SH-SY5Y (cell line): ENCODE data around the gene ASIC3.

ENCODE experiments used
- GATA2 ChIP-seq: IDR thresholded peaks from 2 replicates; pipeline ENCODE4 v1.6.1; 2011; ENCODE audit warnings: mild to moderate bottlenecking, low read depth, low read length
- GATA3 ChIP-seq: IDR thresholded peaks from 2 replicates; pipeline ENCODE4 v1.6.1; 2011; ENCODE audit warnings: low read depth, mild to moderate bottlenecking, low read length, moderate library complexity

- TF ChIP-seq GATA2 (no peak), GATA3 (no peak)
Measured at GRCh38 chr7:151083071-151083823, 34.9 kb downstream of the ASIC3 start, which contains the start of gene TMUB1.
